Right hindlimb (tissue), 1 donor: ENCODE results near the gene TMEM178A.

Experiments
- DNase-seq: peaks from one replicate; pipeline ENCODE4 v3.0.0-alpha.2; 2018

The TMEM178A gene

DNA sequence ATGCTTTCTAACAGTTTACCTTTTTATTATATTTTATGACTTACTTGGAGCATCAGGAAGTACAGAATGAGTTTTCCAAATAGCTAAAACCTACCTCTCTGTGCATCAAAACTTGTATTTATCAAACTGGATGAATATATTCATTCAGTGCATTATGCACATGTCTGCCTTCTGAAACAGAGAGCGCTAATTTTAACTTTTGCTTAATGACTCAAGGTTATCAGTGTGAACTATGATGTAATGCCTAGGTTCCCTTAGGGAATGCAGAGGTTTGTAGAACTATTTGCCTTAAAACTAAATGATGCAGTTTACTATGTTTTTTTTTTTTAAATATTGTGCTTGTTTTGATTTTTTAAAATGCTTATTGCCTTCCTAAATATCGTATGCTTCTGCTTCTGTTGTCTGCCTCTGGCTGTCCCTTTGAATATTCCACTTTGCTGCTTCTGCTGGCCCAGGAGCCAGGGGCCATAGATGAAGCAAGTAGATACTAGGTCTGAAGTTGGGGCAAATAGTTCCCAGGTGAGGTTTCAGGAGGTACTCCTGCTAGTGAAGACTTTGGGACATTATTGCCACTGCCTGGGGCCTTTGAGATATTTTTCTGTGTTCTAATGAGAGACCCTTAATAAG, 16.5 kb downstream of the TMEM178A start:
- no peak for DNase-seq

DNA sequence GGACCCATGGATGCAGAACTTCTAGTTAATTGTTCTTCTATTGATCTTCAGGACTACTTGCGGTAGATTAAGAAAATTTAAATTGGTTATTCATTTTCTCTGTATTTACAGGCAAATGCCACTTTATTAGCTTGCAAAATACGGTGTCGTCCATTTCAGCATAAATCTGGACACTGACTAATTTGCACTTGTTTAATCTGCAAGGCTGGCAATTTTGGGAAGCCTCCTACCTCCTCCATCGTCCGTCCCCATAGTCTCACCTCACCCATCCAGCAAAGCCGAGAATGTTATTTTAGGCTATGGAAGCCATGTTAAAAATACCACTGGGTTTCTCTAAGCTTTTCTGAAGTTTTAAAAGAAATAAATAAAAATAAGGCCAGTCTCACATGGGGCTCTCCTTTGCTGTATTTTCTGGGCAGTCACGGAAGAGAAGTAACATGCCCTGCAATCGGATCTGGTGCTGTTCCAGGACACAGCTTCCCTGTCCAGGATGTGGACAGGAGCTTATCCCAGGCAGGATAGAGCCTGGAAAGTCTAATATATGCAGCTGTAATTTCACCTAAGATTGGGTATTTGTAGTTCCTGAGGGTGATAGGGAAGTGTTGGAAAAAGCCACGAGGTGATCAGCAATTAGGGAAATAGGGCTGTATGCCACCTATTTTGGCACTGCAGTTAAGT, 17.4 kb downstream of the TMEM178A start:
- no peak for DNase-seq

DNA sequence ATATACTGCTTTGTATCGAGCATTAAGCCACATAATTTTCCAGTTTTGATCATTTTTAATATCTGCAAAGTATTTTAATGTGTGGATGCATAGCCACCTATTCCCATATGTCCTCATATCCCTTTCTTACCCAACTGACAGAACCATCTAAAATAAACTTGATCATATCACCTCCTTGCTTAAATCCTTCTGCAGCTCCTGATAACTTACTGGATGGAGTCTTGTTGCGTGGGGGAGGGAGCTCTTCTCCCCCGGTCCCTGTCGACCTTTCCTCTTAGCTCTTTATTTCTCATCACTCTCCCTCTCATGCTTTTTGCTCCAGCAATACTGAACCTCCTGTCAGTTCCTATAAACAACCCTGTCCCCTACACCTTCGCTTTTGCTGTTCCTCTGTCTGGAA, 18.7 kb downstream of the TMEM178A start:
- no peak for DNase-seq

GRCh38 chr2:39685126-39685525, 19.4 kb downstream of the TMEM178A start:
- no peak for DNase-seq

- no peak for DNase-seq
Observed at GRCh38 chr2:39686456-39686855, 20.7 kb downstream of the TMEM178A start.

DNA sequence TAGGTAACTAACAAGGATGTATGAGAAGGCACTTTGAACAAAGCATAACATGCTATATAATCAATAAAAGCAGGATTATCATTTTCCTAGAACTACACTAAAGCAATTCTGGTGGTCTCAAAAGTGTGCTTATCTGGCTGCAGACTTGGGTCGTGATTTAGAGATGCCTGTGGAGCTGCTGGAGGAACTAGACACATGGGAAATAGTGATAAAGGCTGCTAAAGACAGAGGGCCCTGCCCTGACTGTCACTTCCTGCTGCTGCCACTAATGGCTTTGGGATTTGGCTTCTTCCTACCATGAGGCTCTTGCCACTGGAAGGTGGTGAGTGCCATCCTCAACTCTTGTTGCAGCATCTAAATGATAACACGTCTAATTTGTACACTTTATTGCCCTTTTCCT, 22.5 kb downstream of the TMEM178A start:
- no peak for DNase-seq

DNA sequence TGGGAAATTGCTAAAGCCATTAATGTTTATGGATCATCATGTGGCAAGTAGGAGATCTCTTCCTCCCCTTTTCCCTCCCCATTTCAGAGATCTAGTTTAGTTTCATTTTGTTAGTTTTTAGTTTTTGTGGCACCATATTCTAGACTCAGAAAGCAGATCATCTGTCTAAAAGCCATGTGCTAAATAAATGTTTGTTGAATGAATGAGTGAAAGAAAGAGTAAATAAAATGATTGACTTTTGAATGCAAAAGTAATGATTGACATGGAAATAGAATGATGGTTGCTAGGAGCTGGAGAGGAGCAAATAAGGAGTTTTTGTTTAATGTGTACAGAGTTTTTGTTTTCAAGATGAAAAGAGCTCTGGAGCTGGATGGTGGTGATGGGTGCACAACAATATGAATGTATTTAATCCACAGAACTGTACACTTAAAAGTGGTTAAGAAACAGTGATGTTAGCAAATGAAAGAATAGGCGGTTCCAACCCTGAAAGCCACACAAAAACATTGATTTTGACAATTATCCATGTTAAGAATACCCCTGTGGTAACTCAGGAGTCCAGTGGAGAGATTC, 23.6 kb downstream of the TMEM178A start:
- DNase-seq, result no peak

GRCh38 chr2:39689876-39690275, 24.2 kb downstream of the TMEM178A start:
- DNase-seq, result no peak

GRCh38 chr2:39693245-39693644, 27.5 kb downstream of the TMEM178A start:
- DNase-seq, result no peak

DNA sequence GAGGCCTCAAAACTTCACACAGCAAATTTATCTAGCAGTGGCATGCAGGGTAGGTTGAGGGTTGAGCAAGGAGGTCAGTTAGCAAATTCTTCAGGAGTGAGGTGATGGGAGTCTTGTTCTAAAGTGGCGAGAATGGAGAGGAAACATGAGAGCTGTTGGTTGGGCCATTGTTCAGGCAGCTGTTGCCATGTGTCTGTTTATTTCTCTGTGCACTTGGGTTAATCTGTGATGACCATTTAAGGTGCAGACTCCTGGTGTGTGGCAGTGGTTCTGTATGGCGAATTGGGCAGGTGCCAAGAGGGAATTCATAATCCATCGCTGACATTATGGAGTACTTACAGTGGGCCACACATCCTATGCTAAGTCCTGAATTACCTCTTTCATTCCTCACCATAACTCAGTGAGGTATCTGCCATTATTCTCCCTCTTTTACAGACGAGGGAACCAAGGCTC, 30.4 kb downstream of the TMEM178A start:
- DNase-seq, result peak; percentile 54

DNA sequence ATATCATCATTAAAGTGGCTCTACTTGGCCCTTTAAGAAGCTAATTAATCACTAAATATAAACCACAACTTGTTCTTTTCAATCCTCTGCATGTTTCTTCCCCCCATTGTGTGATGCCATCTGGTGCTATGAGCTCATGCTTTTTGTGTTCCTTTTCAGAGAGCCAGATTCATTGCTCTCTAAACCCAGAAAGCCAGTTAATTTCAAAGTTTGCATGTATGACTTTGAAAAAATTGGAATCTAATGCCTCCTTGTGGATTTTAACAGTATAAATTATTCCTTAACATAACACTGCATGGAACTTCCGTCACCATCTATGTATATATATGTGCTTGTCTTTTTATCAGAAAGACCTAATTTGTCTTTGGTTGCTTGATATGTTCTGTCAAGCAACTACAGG, 31.1 kb downstream of the TMEM178A start:
- no peak for DNase-seq

DNA sequence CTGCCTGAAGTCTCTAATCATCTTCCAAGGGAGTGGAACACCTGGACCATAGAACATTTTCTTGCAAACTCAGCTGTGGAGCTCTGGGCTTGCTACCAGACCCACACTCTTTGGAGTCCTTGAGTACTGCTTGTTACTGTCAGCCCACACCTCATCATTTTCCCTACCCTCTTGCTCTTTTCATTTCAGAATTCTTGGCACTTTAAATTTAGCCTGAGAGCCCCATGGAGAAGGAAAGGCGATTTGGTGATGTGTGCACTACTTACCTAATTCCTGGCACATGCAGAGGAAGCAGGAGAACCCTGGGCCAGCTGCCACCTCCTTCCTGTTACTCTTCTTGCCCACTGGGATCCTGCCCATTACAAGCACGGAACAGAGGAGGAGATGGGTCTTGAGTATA, 31.7 kb downstream of the TMEM178A start:
- peak; percentile 76 for DNase-seq

DNA sequence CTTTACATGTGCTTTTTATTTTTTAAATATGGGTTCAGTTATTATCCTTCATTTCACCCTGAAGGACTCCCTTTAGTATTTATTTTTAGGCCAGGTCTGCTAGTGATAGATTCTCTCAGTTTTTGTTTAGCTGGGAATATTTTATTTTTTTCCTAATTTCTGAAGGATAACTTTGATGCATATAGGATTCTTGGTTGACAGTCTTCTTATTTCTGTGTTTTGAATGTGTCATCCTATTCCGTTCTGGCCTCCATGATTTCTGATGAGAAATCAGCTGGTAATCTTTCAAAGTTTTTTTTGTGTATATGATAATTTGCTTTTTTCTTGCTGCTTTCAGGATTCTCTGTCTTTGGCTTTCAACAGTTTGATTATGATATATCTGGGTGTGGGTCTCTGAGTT, 35.4 kb downstream of the TMEM178A start:
- DNase-seq, result no peak

- no peak for DNase-seq
Observed at GRCh38 chr2:39703181-39703872, 37.6 kb downstream of the TMEM178A start.

- DNase-seq, result no peak
Observed at GRCh38 chr2:39704540-39704939, 38.8 kb downstream of the TMEM178A start.

- DNase-seq, result no peak
Observed at GRCh38 chr2:39705638-39706037, 39.9 kb downstream of the TMEM178A start.

- DNase-seq, result no peak
Observed at GRCh38 chr2:39706312-39706711, 40.6 kb downstream of the TMEM178A start.

GRCh38 chr2:39706945-39707344, 41.2 kb downstream of the TMEM178A start:
- DNase-seq, result no peak

DNA sequence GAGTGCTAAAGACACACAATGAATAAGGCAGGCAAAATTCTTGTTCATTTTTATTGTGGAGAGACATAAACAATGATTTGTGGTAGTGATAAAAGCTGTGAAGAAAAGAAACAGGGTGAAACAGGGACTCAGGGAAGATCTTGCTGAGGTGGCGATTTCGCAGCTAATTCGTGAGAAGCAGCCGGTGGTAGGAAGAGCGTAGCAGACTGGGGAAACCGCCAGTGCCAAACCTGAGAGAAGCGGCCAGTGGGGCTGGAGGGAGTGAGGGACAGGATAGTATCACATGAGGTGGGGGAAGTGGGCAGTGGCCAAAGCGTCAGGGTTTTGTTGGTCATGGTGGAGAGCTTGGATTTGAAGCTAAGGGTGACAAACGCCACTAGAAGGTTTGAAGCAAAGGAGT, 42.3 kb downstream of the TMEM178A start:
- DNase-seq, result no peak

DNA sequence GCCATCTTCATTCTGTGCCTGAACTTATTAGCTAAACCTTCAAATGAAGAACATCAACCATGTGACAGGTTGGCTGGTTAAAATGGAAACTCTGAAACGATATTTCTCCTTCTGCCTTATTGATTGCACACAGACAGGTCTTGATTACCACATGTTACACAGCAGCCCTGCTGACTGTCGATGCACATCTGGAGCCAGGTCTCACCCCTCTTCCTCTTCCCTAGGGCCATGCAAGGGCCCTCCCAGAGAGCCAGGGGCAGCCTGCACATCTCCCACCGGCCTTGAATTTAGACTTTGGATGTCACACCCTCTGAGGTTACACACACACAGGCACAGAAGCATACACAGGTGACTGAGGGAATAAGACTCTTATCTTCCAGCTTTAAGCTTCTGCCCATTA, 45.1 kb downstream of the TMEM178A start:
- DNase-seq, result no peak

DNA sequence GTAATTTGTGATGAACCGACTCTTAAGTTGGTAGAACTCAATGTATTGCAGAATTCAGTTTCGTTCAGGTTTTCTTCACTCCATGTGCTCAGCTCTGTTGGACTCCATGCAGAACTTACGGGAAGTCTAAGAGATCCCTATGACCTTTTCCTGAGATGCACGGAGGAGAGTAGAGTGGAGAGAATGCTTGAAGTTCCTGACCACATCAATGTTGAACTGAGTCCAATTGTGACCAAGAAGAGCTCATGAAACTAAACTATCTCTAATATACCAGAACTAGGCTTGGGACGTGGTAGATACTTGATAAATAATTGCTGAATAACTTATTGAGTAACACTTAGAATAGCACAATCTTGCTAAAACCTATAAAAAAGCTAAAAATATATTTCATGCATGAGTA, 47.2 kb downstream of the TMEM178A start:
- DNase-seq, result no peak

DNA sequence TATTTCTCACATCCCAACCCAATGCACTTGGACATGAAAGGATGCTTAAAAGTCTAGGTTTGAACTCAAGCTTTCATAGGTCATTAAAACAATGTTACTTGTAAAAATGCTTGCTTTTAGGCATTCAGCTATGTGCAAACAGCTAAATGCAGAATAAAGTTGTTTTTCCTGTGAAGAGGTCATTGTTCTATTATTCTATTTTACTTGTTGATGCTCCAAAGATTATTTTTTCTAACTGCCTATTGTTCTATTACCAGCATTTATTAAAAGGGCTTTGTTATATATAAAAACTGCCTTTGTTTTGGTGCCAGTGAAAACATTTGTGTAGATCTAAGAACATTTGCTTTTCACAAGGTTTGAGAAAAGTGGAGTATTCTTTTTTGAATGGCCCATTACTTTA, 49.4 kb downstream of the TMEM178A start:
- no peak for DNase-seq

GRCh38 chr2:39715822-39716221, 50.1 kb downstream of the TMEM178A start:
- no peak for DNase-seq

- DNase-seq, result no peak
Observed at GRCh38 chr2:39717067-39717466, 51.4 kb downstream of the TMEM178A start.
